PC-9 (cell line): ENCODE data around the gene C11orf58. TPM values are rescaled to one million over a fixed set of nuclear protein-coding genes. Genes with fewer than 3 reads are reported as not detected.
A peak's percentile ranks its signal among the peaks of the same experiment; 100 is the strongest.

Experiments
- BruUV-seq: library from RNA; stranded (reverse); fragments of 400-500 nt; replicated peaks from 2 replicates; lab custom pipeline; 2021; lab: Mats Ljungman, UMichigan
- CTCF ChIA-PET: fragments of 300-600 bp; sonication (Branson Sonifier 250); formaldehyde crosslinking; loops from one replicate; lab custom pipeline; 2022; ENCODE audit warnings: antibody characterized with exemption; lab: Charles Lee
- POLR2A ChIA-PET: fragments of 300-600 bp; sonication (Branson Sonifier 250); formaldehyde crosslinking; loops from one replicate; lab custom pipeline; 2022; ENCODE audit warnings: antibody characterized with exemption; ENCODE audit not compliant: unreplicated experiment; lab: Charles Lee
- DNase-seq, 2 experiments: peaks; one replicate each; pipeline versions ENCODE4 v3.0.0 to v3.0.0-alpha.2; 2015 to 2022; ENCODE audit warnings: mixed read lengths in 1 of 2
- H2AFZ ChIP-seq: fragments of 200-600 bp; sonication (generic); 2 replicates; pipeline ENCODE4 v1.8.1; 2017; ENCODE audit warnings: antibody characterized with exemption
- H3F3A ChIP-seq: fragments of 200-600 bp; sonication (generic); 2 replicates; pipeline ENCODE4 v1.8.1; 2017; ENCODE audit warnings: antibody characterized with exemption, mild to moderate bottlenecking, low read depth; ENCODE audit not compliant: insufficient read depth
- H3K27ac ChIP-seq: fragments of 200-600 bp; sonication (generic); 2 replicates; pipeline ENCODE4 v1.6.1; 2016; ENCODE audit warnings: mixed run types
- H3K27me3 ChIP-seq: fragments of 200-600 bp; sonication (generic); 2 replicates; pipeline ENCODE4 v1.6.1; 2016; ENCODE audit warnings: low read depth, mixed run types; ENCODE audit not compliant: insufficient read depth
- H3K36me3 ChIP-seq: fragments of 200-600 bp; sonication (generic); 2 replicates; pipeline ENCODE4 v1.6.1; 2016; ENCODE audit warnings: low read depth, mixed run types
- H3K4me1 ChIP-seq: fragments of 200-600 bp; sonication (generic); replicated peaks from 2 replicates; pipeline ENCODE4 v1.6.1; 2016; ENCODE audit warnings: mixed run types; ENCODE audit not compliant: insufficient read depth
- H3K4me2 ChIP-seq: fragments of 200-600 bp; sonication (generic); 2 replicates; pipeline ENCODE4 v1.6.1; 2017; ENCODE audit warnings: mixed run types
- H3K4me3 ChIP-seq: fragments of 200-600 bp; sonication (generic); 2 replicates; pipeline ENCODE4 v1.6.1; 2016; ENCODE audit warnings: mixed run types
- H3K79me2 ChIP-seq: fragments of 200-600 bp; sonication (generic); 2 replicates; pipeline ENCODE4 v1.6.1; 2017; ENCODE audit warnings: low read depth, mixed run types
- H3K9me2 ChIP-seq: fragments of 200-600 bp; sonication (generic); 2 replicates; pipeline ENCODE4 v1.8.1; 2017; ENCODE audit warnings: mild to moderate bottlenecking; ENCODE audit not compliant: insufficient read depth
- H3K9me3 ChIP-seq: fragments of 200-600 bp; sonication (generic); 2 replicates; pipeline ENCODE4 v1.8.1; 2016; ENCODE audit warnings: low read depth; ENCODE audit not compliant: insufficient read depth
- H4K20me1 ChIP-seq: fragments of 200-600 bp; sonication (generic); 2 replicates; pipeline ENCODE4 v1.8.1; 2017; ENCODE audit not compliant: insufficient read depth
- CTCF ChIP-seq: fragments of 200-600 bp; sonication (generic); conservative IDR thresholded peaks from 2 replicates; pipeline ENCODE4 v1.6.1; 2017; ENCODE audit warnings: mixed run types, antibody characterized with exemption, mild to moderate bottlenecking, moderate library complexity
- EZH2 ChIP-seq: fragments of 200-600 bp; sonication (generic); IDR thresholded peaks from 2 replicates; pipeline ENCODE4 v1.8.0; 2017; ENCODE audit warnings: antibody characterized with exemption, low read depth
- intact Hi-C: fragments of 100-400 bp; cut with micrococcal nuclease; formaldehyde crosslinking; loops from one replicate; pipeline ENCODE4 v1.10.0; 2022; ENCODE audit not compliant: unreplicated experiment
- total RNA-seq: library from RNA; stranded (reverse); gene quantifications from 2 replicates; pipeline ENCODE4 v1.2.3, GENCODE V29; 2021

C11orf58 gene
- total RNA-seq, 1 experiment from 2014 or later, result 84.1 TPM

- no TSS peak for BruUV-seq
Measured at GRCh38 chr11:16789560-16790485, 51.4 kb downstream of the C11orf58 start.

GRCh38 chr11:16790486-16791190, 52.2 kb downstream of the C11orf58 start:
- Histone ChIP-seq H3K4me3 (no peak overlapping the region), H3K4me1 (peaks cover 48% of the 10 kb centered on the region), H3F3A (peaks cover 32% of the 10 kb centered on the region), H3K4me2 (no peak overlapping the region), H2AFZ (no peak overlapping the region), H3K36me3 (no peaks in the 10 kb centered on the region), H3K9me2 (no peaks in the 10 kb centered on the region), H3K9me3 (no peaks in the 10 kb centered on the region), H3K27me3 (no peaks in the 10 kb centered on the region), H3K79me2 (no peaks in the 10 kb centered on the region; the same call in 1 of the 2 replicates), H4K20me1 (no peaks in the 10 kb centered on the region; the same call in 1 of the 2 replicates), H3K27ac (0 out of 2 replicates have a peak overlapping the region, but pooled peaks have one; percentile 71)
- BruUV-seq, result no TSS peak
- intact Hi-C loops, result no loop called here
- no peak for TF ChIP-seq CTCF
- no peak for TF ChIP-seq EZH2
- ChIA-PET CTCF (interaction anchor here (0.6 kb wide), 1 partner anchor 275 kb away, joined by 6 read pairs; no protein-coding TSS in a partner anchor), POLR2A (no interaction called here)
- DNase-seq, result no peak

More at GRCh38 chr11:16789560-16790485, 51.4 kb downstream of the C11orf58 start:
- Histone ChIP-seq H3K4me1 (peaks cover 48% of the 10 kb centered on the region), H3K79me2 (no peaks in the 10 kb centered on the region; the same call in 1 of the 2 replicates), H3K9me3 (no peaks in the 10 kb centered on the region), H3K9me2 (no peaks in the 10 kb centered on the region), H3K36me3 (no peaks in the 10 kb centered on the region), H3K27ac (no peak overlapping the region), H3F3A (peaks cover 32% of the 10 kb centered on the region), H4K20me1 (no peaks in the 10 kb centered on the region; the same call in none of the 2 replicates), H3K4me2 (no peak overlapping the region), H3K27me3 (no peaks in the 10 kb centered on the region), H2AFZ (no peak overlapping the region), H3K4me3 (no peak overlapping the region)
- intact Hi-C loops, result loop anchor here (5.0 to 10.0 kb wide), 2 partner anchors 272 to 715 kb away; no protein-coding TSS in a partner anchor
- TF ChIP-seq CTCF, result no peak
- POLR2A ChIA-PET, result no interaction called here
- DNase-seq, result no peak
- CTCF ChIA-PET, result no interaction called here

- Histone ChIP-seq H3K9me2 (no peaks in the 10 kb centered on the region), H3K4me1 (peaks cover 48% of the 10 kb centered on the region), H3K4me3 (no peak overlapping the region), H2AFZ (no peak overlapping the region), H3K36me3 (no peaks in the 10 kb centered on the region), H3F3A (peaks cover 32% of the 10 kb centered on the region), H3K27me3 (no peaks in the 10 kb centered on the region), H3K79me2 (no peaks in the 10 kb centered on the region; the same call in 1 of the 2 replicates), H3K9me3 (no peaks in the 10 kb centered on the region), H3K27ac (peak overlapping the region; percentile 71), H4K20me1 (no peaks in the 10 kb centered on the region; the same call in 1 of the 2 replicates), H3K4me2 (peak overlapping the region; percentile 61)
- intact Hi-C loops, result no loop called here
- TF ChIP-seq EZH2 (no peak), CTCF (no peak)
- CTCF ChIA-PET, result no interaction called here
- no TSS peak for BruUV-seq
- peak; percentile 45 to 87 for DNase-seq
- POLR2A ChIA-PET, result no interaction called here
Measured at GRCh38 chr11:16791191-16791961, 52.9 kb downstream of the C11orf58 start.
